HepG2 (cell line): ENCODE measurements around the gene CA9. TPM values are rescaled to one million over a fixed set of nuclear protein-coding genes. Genes with fewer than 3 reads are reported as not detected.

Experiments used
- CBX1 ChIP-seq: IDR thresholded peaks from one replicate; pipeline ENCODE4 v1.6.1; 2016; ENCODE audit warnings: antibody characterized with exemption, low read depth
- CHD2 ChIP-seq: IDR thresholded peaks from 2 replicates; pipeline ENCODE4 v1.6.1; 2011; ENCODE audit warnings: low read depth, low read length, improper control_type of control experiment
- CSRNP1 ChIP-seq: sonication (generic); formaldehyde crosslinking; IDR thresholded peaks from 2 replicates; pipeline ENCODE4 v1.8.1; 2023; ENCODE audit warnings: mild to moderate bottlenecking, missing genetic modification reagents
- DNMT1 ChIP-seq: sonication (generic); formaldehyde crosslinking; IDR thresholded peaks from 2 replicates; pipeline ENCODE4 v1.5.1; 2020; ENCODE audit warnings: mild to moderate bottlenecking, missing genetic modification reagents
- FOXC1 ChIP-seq: sonication (generic); formaldehyde crosslinking; IDR thresholded peaks from 2 replicates; pipeline ENCODE4 v1.8.0; 2022; ENCODE audit warnings: mild to moderate bottlenecking, missing genetic modification reagents, borderline replicate concordance
- KLF9 ChIP-seq: IDR thresholded peaks from 2 replicates; pipeline ENCODE4 v1.6.1; 2016; ENCODE audit warnings: low read depth
- NFKBIZ ChIP-seq: IDR thresholded peaks from 2 replicates; pipeline ENCODE4 v1.6.1; 2018; ENCODE audit warnings: missing genetic modification reagents, missing compliant biosample characterization
- PAX8 ChIP-seq: sonication (generic); formaldehyde crosslinking; IDR thresholded peaks from 2 replicates; pipeline ENCODE4 v1.8.0; 2022; ENCODE audit warnings: mild to moderate bottlenecking, missing genetic modification reagents, borderline replicate concordance
- PHB2 ChIP-seq: fragments of 450-650 bp; IDR thresholded peaks from 2 replicates; pipeline ENCODE4 v1.6.1; 2018; ENCODE audit not compliant: partially characterized antibody
- POLR2AphosphoS2 ChIP-seq: IDR thresholded peaks from 2 replicates; pipeline ENCODE4 v1.6.1; 2011; ENCODE audit warnings: low read depth, low read length, improper control_type of control experiment
- SOX6 ChIP-seq, 2 experiments: fragments of 450-650 bp in 1 of 2; sonication (generic) in 1 of 2; formaldehyde crosslinking in 1 of 2; IDR thresholded peaks; 2 replicates each; pipeline versions ENCODE4 v1.4.0 to v1.6.1; 2017 to 2020; ENCODE audit warnings: antibody characterized with exemption in 1 of 2, mild to moderate bottlenecking in 1 of 2, missing genetic modification reagents in 1 of 2
- ZBTB1 ChIP-seq: sonication (generic); formaldehyde crosslinking; IDR thresholded peaks from 2 replicates; pipeline ENCODE4 v1.4.0; 2020; ENCODE audit warnings: missing genetic modification reagents, borderline replicate concordance
- ZBTB8A ChIP-seq: sonication (generic); formaldehyde crosslinking; IDR thresholded peaks from 2 replicates; pipeline ENCODE4 v1.4.0; 2020; ENCODE audit warnings: mild to moderate bottlenecking, low read depth, missing genetic modification reagents, borderline replicate concordance
- ZC3H13 ChIP-seq: sonication (generic); formaldehyde crosslinking; IDR thresholded peaks from 2 replicates; pipeline ENCODE4 v1.8.1; 2023; ENCODE audit warnings: mild to moderate bottlenecking, missing genetic modification reagents, moderate library complexity
- ZFP1 ChIP-seq: IDR thresholded peaks from 2 replicates; pipeline ENCODE4 v1.6.1; 2016
- ZMYM4 ChIP-seq: sonication (generic); formaldehyde crosslinking; IDR thresholded peaks from 2 replicates; pipeline ENCODE4 v1.8.1; 2023; ENCODE audit warnings: mild to moderate bottlenecking, missing genetic modification reagents
- ZNF12 ChIP-seq: sonication (generic); formaldehyde crosslinking; IDR thresholded peaks from 2 replicates; pipeline ENCODE4 v1.5.0; 2020; ENCODE audit warnings: missing genetic modification reagents
- ZNF329 ChIP-seq: sonication (generic); formaldehyde crosslinking; IDR thresholded peaks from 2 replicates; pipeline ENCODE4 v1.9.0; 2021; ENCODE audit warnings: low read depth, mild to moderate bottlenecking, missing genetic modification reagents
- ZNF383 ChIP-seq: sonication (generic); formaldehyde crosslinking; IDR thresholded peaks from 2 replicates; pipeline ENCODE4 v1.4.0; 2020; ENCODE audit warnings: missing genetic modification reagents, mild to moderate bottlenecking, borderline replicate concordance
- ZNF572 ChIP-seq: sonication (generic); formaldehyde crosslinking; IDR thresholded peaks from 2 replicates; pipeline ENCODE4 v1.5.1; 2020; ENCODE audit warnings: mild to moderate bottlenecking, missing genetic modification reagents
- polyA plus RNA-seq, 8 experiments: library from polyadenylated mRNA; depleted of rRNA in 3 of 8; stranded (reverse) in 7 of 8; unstranded in 1 of 8; fragments of >200 nt; fragmentation: Illumina TruSeq in 4 of 8; extraction: Trizol in 4 of 8; gene quantifications; 2 replicates each; pipeline versions ENCODE4 v1.2.1 to v1.2.3, GENCODE V29; 2011 to 2016; ENCODE audit warnings: low read depth in 4 of 8, missing spikeins in 1 of 8, mixed read lengths in 1 of 8; ENCODE audit not compliant: insufficient read depth in 1 of 8
- total RNA-seq, 5 experiments: library from RNA; depleted of rRNA; stranded (reverse); fragments of >200 nt; fragmentation: Illumina TruSeq; extraction: Trizol; gene quantifications; 2 replicates each; pipeline ENCODE4 v1.2.3, GENCODE V29; 2016; ENCODE audit warnings: low read depth in 1 of 5
- TF ChIP-seq, protein P1 (sequence below): sonication (generic); formaldehyde crosslinking; IDR thresholded peaks from 2 replicates; pipeline ENCODE4 v1.4.0; 2020; ENCODE audit warnings: missing genetic modification reagents
- TF ChIP-seq, protein P2 (sequence below): sonication (generic); formaldehyde crosslinking; IDR thresholded peaks from 2 replicates; pipeline ENCODE4 v1.8.0; 2022; ENCODE audit warnings: missing genetic modification reagents, low read depth, mild to moderate bottlenecking, borderline replicate concordance
- TF ChIP-seq, protein P3 (sequence below): sonication (generic); formaldehyde crosslinking; IDR thresholded peaks from 2 replicates; pipeline ENCODE4 v1.8.1; 2023; ENCODE audit warnings: missing genetic modification reagents, mild to moderate bottlenecking, borderline replicate concordance

CA9 gene
- total and polyA plus RNA-seq, 2 of the 13 experiments (the other 11 are each of a cell fraction or from before 2014, with no cell fraction given): 0.13 to 152 TPM

DNA sequence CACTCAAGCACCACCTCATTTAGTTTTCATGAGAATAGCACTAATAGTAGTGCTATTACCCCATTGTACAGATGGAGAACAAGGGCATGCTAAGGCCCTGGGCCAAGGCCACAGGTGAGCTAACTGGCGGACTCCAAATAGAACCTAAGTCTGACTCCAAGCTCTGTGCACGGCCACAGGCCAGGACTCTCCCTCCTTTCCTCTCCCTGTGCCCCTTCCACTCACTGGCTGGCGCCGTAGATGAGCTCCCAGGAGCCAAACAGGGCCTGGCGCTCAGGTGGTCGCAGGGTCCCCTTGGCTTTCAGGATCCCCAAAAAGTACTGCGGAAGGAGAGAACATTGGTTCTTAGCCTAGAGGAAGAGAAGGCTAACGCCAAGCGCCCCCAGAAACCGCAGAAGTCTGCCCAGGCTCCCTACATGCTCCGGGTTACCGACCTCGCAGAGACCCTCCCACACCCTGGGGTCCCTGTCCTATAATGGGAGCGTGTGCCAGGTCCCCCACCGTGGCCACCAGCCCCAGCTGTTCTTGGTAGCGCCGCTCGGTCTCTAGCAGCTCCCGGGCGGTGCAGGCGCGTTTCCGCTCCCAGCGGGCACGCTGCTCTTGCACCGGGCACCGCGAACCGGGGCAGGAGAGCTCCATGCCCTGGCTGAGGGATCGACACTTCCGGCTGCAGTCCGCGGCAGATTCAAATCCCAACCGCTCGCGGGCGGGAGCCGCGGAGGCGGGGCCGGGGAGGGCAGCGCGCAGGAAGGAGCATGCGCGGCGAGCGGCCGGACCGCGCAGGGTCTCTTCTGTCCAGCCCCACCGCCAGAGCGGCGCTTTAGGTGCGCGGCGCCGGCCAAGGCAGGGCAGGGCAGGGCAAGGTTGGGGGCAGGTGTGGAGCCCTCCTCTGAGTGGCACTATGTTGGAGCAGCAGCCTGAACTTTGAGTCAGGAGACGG lies 8.9 kb upstream of the CA9 start, which contains the start of gene ARHGEF39 (continued):
- TF ChIP-seq ZNF329 (CRISPR knock-in tag): no peak
- peak; percentile 54; the same call in 1 of the 2 replicates for TF ChIP-seq NFKBIZ
- TF ChIP-seq CBX1: peak; percentile 86
- TF ChIP-seq ZFP1 (CRISPR knock-in tag): no peak
- TF ChIP-seq ZBTB8A: no peak
- peak; percentile 99 for TF ChIP-seq CSRNP1
- TF ChIP-seq PHB2: no peak
- peak; percentile 68; the same call in 1 of the 2 replicates for TF ChIP-seq ZNF383
- no peak for TF ChIP-seq ZNF572 (CRISPR knock-in tag)
- TF ChIP-seq POLR2AphosphoS2: no peak
- peak; percentile 86 for TF ChIP-seq KLF9 (CRISPR knock-in tag)
- no peak for TF ChIP-seq SOX6 (IDR thresholded peaks at IDR 0.05)
- peak; percentile 54 for TF ChIP-seq SOX6 (CRISPR knock-in tag; IDR thresholded peaks at IDR 0.05)
- TF ChIP-seq ZNF12 (CRISPR knock-in tag): no peak
- no peak; the same call in 1 of the 2 replicates for TF ChIP-seq PAX8 (CRISPR knock-in tag)
- TF ChIP-seq, protein P1, sequence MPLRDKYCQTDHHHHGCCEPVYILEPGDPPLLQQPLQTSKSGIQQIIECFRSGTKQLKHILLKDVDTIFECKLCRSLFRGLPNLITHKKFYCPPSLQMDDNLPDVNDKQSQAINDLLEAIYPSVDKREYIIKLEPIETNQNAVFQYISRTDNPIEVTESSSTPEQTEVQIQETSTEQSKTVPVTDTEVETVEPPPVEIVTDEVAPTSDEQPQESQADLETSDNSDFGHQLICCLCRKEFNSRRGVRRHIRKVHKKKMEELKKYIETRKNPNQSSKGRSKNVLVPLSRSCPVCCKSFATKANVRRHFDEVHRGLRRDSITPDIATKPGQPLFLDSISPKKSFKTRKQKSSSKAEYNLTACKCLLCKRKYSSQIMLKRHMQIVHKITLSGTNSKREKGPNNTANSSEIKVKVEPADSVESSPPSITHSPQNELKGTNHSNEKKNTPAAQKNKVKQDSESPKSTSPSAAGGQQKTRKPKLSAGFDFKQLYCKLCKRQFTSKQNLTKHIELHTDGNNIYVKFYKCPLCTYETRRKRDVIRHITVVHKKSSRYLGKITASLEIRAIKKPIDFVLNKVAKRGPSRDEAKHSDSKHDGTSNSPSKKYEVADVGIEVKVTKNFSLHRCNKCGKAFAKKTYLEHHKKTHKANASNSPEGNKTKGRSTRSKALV: peak; percentile 75
- TF ChIP-seq FOXC1 (CRISPR knock-in tag): peak; percentile 30; the same call in 1 of the 2 replicates
- no peak for TF ChIP-seq ZBTB1
- peak; percentile 92 for TF ChIP-seq ZMYM4 (CRISPR knock-in tag)
- TF ChIP-seq ZC3H13: peak; percentile 99
- TF ChIP-seq, protein P2, sequence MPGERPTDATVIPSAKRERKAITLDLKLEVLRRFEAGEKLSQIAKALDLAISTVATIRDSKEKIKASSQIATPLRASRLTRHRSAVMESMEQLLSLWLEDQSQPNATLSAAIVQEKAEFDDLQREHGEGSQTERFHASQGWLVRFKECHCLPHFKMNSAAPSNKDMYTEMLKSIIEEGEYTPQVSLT (CRISPR knock-in tag): no peak; the same call in 1 of the 2 replicates
- TF ChIP-seq, protein P3, sequence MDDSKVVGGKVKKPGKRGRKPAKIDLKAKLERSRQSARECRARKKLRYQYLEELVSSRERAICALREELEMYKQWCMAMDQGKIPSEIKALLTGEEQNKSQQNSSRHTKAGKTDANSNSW (CRISPR knock-in tag): no peak
- 0 out of 2 replicates have a peak, but pooled peaks have one; percentile 40 for TF ChIP-seq CHD2
- TF ChIP-seq DNMT1 (CRISPR knock-in tag): 0 out of 2 replicates have a peak, but pooled peaks have one; percentile 8
